ENCODE results near the gene ZFYVE28.
"Not testable (repeated sequence)": the region's sequence is repeated elsewhere in the genome, so short reads cannot be mapped to it uniquely, and the experiment has no call there.

ZFYVE28 gene

DNA sequence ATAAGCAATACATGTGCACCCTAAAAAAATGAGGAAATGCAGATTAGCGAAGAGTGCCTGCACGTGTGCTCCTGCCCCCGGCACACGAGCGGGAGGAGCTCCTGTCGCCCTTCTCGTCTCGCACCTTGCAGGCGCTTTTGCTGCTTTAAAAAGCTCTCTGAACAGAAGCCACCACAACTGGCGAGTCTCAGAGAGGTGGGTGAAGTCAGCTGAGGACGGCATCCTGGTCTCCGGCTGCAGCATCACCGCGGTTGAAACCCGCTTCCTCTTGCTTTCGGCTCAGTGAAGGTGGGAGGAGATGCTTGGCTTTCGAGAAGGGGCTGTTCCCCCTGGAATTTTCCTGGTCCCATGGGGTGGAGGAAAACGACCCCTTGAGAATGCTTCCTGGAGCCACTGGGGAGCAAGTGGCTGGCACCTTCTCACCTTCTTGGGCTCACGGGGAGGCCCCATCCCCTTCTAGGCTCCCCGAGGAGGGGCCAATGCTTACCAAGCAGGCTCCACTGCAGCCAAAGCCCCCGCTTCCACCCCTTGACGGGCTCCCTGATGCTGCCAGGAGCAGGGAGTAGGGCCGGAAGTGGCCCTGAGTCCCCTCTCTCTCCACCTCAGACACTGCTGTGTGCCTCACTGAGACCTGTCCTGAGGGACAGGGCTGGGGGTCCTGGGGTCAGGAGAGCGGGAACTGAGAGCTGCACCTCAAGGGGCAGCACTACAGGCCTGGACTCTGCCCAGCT is 127.3 kb downstream of the ZFYVE28 start:
- FAIRE-seq = no peak

DNA sequence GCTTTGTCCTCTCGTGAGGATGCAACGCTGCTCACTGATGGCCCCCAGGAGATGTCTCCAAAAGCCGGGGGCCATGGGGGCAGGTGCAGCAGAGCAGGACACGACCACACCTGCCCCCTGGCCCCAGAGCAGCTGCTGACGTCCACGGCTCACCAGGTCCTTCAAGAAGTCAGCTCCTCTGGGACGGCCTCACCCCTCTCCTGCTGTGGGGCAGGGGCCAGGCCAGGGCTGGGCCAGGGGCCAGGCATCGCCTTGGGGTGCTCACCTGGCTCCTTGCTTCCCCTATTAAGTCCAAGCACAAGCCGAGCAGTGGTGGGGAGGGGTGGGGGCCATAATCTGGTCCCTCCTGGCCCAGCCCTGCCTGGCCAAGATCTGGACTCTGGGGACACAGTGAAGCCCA is 128.0 kb downstream of the ZFYVE28 start:
- DNase-seq (ENCODE audit: low spot score) (no peak), FAIRE-seq (no peak)

More for the DNA sequence above, 127.3 kb downstream of the ZFYVE28 start:
- no peak for DNase-seq (ENCODE audit: low spot score)

DNA sequence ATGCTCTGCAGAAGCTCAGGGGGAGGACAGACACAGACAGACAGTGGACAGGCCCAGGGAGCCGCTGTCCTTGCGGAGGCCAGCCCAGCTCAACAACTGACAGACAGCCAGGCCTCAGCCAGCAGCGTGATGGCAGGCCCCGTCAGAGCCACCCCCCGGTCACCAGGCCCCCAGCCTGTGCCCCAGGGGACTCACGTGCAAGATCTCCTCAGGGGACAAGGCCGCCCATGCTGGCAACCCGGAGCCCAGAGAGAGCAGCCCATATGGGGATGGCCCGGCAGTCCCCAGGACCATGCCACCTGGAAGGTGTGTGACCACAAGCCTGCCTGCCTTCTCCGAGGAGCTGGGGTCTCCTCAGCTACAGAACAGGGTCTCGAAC is 128.5 kb downstream of the ZFYVE28 start:
- no peak for DNase-seq (ENCODE audit: low spot score)
- no peak for FAIRE-seq

DNA sequence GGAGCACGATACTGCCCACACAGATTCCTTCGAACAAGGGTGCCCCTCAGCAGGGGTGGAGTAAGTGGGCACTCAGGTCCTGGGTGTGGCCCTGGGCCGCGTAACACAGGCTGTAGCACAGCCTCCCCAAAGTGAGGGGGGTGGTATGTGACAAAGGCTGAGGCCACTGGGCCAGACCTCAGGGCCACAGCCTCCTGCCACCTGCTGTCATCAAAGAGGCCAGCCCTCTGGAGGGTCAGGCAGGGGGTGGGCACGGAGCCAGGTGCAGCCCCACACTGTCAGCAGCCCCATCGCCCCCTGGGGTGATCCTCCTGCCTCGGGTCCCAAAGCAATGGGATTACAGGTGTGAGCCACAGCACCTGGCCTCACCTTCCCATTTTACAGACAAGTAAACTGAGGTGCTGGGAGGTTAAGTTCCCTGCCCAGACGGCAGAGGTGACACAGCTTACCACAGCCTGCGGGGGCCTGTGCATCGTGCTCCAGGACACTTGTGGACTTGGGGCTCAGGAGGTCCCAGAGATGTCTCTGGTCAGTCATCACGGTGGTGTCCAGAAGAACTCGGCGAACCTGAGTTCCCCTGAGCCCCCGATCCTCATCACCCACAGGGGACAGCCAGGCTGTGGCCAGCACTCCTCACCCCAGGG is 129.0 kb downstream of the ZFYVE28 start:
- no peak for FAIRE-seq
- DNase-seq (ENCODE audit: low spot score) = no peak

DNA sequence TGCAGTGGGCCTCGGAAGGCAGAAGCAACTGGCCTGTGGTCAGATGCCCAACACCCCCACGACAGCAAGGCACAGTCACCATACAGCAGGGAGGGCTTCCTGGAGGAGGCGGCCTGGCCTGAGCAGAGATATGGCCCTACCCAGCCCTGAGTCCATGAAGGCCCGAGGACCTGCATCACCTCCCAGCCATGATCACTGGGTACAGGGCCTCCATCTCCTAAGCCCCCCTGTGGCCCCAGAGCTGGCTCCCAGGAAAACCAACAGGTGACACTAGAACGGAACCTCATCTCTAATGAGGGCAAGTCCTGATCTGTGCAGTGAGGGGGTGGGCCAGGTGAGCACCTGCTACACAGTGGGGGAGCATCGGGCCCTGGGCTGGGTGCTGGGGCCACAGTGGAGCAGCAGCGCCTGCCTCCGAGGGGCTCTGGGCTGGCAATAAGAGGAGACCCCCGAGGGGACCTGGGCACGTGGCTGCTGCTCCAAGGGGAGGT is 130.3 kb downstream of the ZFYVE28 start:
- DNase-seq (ENCODE audit: low spot score) (no peak), FAIRE-seq (no peak)

DNA sequence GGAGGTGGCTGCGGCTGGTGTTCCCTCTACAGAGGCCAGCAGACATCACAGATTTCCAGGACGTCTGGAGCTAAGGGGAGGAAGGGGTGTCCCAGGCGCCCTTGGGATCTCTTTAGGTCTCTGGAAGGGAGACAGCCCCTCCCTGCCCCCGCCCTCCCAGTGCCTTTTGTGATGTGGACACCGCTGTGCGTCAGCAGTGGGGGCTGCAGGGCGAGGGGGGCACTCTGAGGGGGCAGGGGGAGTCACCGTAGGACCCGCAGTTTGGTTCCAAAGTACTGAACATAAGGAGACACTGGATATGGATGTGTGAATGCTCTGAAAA is 130.9 kb downstream of the ZFYVE28 start:
- FAIRE-seq (no peak), DNase-seq (ENCODE audit: low spot score) (no peak)

DNA sequence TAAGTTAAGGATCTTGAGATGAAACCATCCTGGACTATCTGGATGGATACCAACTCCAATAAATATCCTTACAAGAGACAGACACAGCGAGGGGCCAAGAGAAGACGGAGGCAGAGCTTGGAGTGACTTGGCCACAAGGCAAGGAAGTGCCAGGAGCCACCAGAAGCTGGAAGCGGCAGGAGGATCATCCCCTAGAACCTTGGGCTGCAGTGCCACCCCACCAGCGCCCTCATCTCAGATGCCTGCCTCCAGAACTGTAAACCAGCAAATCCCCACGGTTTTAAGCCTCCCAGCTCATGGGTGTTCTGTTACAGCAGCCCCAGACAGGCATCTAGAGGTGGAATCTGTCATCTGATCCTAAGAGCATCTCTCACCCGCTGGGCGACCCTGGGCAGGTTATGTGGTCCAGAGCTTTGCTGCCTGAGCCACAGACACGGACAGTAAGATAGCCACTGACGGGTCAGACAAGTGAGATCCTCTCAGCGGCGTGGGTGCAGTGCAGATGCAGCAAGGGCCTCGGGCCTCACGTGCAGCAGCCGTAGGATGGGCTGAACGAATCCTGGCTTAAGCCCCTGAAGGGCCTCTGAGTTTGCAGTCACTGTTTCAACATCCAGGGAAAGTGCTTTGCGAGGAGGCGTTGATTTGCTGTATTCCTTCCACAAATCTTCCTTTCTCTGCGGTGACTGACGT is 131.4 kb downstream of the ZFYVE28 start:
- DNase-seq (ENCODE audit: low spot score) (no peak), FAIRE-seq (no peak)

DNA sequence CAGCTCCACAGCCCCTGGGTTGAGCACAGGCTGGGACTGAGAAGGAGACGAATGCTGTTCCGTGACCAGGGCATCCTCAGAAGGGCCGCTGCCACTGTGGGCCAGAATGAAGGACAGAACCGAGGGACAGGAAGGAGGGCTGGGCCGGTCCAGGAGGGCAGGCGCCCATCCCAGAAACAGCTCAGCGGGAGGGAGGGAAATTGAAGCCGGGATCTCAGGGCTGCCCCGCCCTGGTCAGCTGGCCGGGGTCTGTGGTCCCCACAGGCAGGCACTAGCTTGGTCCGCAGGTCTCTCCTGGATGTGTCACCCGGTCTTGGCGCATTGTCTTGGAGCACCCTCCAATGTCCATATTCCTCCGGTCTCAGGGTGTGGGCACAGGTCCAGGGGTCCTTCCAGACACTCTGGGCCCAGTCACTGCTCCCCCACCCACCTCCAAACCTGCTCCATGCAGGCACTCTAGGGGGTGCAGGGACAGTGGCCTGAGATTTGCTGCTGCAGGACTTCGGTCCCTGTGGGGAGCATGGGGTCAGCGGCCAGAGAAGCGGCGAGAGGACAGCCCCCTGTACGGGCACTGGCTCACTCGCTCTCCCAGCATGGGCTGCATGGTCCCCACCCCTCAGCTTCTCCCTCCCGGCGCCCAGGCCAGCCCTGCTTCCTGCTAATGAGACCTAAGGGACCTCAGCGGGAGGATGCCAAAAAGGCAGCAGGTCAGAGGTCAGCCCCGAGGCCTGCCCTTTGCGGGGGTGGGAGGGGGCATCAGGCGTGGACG is 132.6 kb downstream of the ZFYVE28 start:
- DNase-seq (ENCODE audit: low spot score) (no peak), FAIRE-seq (no peak)

DNA sequence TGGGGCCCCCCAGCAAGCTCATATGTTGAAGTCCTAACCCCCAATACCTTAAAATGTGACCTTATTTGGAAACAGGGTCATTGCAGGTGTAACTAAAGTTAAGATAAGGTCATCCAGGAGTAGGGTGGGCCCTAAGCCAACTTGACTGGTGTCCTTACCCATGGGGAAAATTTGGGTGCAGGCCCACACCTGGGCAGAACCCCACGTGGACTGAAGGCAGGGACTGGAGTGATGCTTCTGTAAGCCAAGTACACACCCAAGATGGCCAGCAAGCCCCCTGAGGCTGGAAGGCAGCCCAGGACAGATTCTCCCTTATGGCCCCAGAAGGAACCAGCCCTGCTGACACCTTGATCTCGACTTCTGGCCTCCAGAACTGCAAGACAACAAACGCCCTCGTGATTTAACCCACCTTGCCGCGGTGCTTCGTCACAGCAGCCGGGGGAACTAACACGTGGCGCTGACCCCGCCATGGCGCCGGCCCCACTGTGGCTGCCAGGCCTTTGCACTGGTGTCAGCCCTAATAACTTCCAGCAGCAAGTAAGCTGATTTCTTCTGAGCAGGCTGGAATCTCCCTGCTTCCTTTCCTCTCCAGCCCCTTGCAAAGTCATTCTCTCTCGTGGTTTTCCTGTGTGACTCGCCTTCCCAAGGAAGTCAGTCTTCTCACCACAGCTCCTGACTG is 133.4 kb downstream of the ZFYVE28 start:
- DNase-seq (ENCODE audit: low spot score) (peak; percentile 10), FAIRE-seq (no peak)

DNA sequence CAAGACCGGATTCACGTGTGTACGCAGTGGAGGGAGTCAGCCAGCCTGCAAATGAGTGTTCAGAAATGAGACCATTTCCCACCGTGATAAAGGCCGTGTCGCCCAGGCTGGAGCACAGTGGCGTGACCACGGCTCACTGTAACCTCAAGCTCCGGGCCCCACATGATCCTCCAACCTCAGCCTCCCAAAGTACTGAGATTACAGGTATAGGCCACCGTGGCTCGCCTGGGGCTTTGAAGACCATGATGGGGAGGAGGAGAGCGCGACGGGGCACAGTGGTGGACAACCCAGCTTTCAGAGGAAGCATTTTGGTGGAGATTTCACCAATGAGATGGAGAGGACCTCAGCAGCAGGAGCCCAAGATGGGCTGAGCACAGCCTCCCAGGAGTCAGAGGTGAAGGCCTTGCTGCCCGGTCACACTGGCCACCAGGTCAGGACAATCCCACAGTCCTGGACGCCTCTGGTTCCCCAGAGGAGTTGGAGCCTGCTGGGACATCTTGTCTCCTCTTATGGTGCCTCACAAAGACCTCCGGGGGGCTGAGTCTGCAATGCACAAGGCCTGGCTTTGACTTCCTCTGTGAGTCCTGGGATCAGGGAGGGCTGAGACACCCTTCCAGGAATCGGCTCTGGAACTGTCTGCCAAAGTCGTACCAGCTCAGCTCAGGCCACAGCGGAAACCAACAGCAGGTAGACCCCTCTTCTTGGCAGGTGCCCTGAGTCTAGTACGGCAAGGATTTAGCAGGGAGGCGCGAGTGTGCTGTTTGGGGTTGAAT is 134.1 kb downstream of the ZFYVE28 start:
- DNase-seq (ENCODE audit: low spot score) (no peak), FAIRE-seq (no peak)

DNA sequence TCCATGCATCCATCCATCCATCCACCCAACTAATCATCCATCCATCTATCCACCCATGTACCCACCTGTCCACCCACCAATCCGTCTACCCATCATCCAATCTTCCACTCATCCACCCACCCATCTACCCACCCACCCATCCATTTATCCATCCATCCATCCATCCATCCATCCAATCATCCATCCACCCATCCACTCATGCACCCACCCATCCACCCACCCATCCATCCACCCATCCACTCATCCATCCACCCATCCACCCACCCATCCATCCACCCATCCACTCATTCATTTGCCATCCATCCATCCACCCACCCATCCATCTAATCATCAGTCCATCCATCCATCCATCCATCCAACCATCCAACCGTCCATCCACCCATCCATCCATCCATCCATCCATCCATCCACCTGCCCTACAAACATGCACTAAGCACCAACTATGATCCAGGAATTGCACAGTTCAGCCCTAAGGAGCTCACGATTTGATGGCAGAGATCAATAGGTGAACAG is 135.2 kb downstream of the ZFYVE28 start:
- FAIRE-seq = no peak
- no peak for DNase-seq (ENCODE audit: low spot score)

DNA sequence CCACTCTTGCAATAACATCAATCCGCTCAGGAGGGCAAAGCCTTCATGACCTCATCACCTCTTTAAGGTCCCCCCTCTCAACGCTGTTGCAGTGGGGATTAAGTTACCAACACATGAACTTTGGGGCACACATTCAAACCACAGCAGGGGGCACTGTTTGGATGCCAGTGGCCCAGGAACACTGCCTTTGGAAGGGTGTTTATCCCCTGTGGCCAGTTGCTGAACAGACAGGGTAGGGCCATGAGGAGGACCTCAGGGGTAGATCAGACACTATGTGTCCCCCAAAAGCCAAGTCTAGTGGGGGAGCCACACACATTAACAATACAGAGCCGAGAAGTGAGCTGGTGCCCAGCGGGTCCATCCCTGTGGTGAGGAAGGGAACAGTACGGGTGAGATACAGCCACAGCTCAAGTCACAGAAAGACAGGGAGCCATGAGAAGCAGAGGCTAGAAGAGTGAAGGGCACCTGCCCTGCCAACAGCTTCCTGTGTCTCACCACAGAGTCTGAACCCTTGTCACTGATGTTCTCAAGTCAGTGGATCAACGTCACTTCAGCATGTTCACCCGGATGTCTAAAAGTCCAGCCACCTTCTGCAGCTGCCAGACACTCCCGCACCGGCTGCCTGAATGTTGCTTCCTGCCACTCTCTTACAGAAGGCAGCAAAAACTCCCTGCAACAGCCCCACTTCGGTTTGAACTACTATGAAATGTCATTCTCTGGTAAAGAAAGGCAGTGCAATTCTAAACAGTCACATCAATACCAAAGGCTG is 136.7 kb downstream of the ZFYVE28 start:
- FAIRE-seq (no peak), DNase-seq (ENCODE audit: low spot score) (no peak)

DNA sequence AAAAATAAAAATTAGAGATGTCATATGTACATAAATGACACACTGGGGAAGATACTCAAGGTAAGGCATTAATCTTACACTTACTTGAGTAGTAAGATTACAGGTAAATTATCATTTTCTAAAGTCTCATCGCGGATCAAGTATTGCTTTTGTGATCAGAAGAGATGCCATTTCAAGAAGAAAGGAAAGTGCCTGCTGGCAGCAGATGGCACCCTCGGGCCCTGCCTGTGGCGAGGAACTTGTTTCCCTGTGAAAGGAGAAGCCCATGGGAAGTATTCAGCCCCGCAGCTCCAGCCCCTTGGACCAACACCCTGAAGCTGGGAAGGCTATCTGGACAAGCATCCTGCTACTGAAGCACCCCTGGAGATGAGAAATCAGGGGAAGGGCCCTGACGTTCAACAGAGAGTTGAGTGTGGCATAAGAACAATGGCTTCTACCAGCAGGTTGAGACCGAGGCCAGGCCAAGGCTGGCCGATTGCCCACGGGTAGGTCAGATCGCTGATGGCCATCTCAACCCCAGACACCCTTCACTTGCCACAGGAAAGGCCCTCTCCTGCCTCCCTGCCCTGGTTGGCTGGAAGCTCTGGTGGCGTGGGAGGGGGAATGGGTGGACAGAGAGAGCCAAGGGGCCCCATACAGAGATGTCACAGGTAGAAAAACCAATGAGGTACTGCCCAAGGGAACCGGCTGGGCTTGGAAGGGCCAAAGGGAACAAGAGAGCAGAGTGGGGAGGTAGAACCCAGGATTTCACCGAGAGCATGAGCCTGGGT is 137.7 kb downstream of the ZFYVE28 start:
- DNase-seq (ENCODE audit: low spot score) (no peak), FAIRE-seq (no peak)

DNA sequence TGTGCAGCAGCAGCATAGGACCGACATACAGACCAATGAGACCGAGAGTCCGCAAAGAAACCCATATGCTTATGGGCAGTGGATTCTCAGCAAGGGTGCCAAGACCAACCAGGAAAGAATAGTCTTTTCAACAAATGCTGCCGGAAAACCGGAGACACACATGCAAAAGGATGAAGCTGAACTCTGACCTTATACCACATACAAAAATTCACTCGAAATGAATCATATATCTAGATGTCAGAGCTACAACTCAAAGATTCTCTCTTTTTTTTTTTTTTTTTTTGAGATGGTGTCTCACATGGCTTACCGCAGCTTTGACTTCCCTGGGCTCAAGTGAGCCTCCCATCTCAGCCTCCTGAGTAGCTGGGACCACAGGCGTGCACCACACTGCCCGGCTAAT is 140.5 kb downstream of the ZFYVE28 start:
- no peak for DNase-seq (ENCODE audit: low spot score)
- FAIRE-seq = no peak

DNA sequence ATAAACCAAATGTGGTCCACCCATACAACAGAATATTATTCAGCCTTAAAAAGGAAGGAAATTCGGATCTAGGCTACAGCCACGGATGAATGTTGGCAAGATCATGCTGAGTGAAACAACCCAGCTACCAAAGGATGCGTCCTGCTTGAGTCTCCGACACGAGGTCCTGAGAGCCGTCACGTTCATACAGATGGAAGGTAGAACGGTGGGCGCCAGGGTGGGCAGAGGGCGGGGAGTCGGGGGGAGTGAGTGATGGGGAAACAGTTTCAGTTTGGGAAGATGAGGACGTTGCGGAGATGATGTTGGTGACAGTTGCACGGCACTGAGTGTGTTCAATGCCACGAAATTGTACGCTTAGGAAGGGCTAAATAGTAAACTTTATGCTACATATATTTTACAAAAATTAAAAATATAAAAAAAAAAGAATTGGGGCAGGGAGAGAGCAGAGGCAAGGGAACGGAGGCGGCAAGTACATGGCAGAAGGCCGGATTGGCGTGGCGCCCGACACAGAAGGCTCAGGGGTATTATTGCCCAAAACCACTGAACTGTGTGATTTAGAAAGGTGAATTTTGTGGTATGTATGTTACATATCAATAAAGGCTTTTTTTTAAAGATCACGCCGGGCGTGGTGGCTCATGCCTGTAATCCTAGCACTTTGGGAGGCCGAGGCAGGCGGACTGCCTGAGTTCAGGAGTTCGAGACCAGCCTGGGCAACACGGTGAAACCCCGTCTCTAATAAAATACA is 141.7 kb downstream of the ZFYVE28 start:
- DNase-seq (ENCODE audit: low spot score) (no peak), FAIRE-seq (no peak)

DNA sequence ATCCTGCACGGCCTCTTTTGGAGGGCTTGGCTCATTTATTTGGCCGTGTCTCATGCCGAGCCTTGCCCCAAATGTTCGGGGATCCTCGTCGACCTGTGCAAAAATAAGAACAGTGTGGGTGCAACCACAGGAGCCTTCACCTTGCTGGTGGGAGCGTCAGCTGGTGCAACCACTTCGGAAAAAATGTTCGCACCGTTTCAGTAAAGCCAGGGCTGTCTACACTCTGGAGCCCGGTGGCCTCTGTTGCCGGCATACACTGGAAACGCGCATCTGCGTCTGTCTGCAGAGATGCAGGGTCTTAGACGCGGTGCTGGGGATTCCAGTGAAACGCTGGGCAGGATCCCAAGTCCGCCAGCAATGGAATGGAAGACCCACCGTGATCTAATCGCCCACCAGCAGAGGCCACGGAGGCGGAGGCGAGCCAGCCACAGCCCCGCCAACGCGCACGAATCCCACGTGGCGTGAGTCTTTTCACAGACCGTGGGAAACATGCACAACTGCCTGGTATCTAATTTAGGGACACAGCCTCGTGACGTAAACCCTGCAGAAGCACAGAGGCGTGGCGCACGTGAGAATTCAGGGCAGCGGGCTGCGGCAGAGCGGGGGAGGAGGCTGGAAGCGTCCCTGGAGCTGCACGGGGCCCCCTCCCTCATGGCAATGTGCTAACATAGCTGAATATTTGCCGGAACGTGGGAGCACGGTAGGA is 142.7 kb downstream of the ZFYVE28 start:
- FAIRE-seq (no peak), DNase-seq (ENCODE audit: low spot score) (no peak)

DNA sequence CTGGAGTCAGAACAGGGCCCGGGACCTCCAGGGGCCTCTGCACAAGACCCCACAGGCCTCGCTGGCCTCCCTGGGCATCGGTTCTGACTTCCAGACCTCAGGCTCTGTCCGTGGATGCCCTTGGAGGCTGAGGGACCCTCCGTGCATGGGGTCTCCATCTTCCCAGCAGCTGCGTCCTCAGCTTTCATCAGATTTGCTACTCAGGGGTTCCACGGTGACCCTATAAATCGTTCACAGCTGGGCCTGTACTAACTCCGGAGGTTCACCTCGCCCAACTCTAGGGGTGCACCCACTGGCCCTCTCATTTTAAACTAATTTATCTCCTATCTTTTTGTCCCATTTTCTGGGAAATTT is 143.4 kb downstream of the ZFYVE28 start:
- DNase-seq (ENCODE audit: low spot score); FAIRE-seq: not testable (repeated sequence)
